SHP77 treated with DMSO at 0.1 percent for 48 hours (cell line): ENCODE data around the gene DSCAM.

Experiments used
- DNase-seq: peaks from one replicate; lab custom pipeline; 2025; lab: John Stamatoyannopoulos, UW

Gene DSCAM

GRCh38 chr21:40118527-40118926, 728.4 kb downstream of the DSCAM start:
- DNase-seq, result no peak

DNA sequence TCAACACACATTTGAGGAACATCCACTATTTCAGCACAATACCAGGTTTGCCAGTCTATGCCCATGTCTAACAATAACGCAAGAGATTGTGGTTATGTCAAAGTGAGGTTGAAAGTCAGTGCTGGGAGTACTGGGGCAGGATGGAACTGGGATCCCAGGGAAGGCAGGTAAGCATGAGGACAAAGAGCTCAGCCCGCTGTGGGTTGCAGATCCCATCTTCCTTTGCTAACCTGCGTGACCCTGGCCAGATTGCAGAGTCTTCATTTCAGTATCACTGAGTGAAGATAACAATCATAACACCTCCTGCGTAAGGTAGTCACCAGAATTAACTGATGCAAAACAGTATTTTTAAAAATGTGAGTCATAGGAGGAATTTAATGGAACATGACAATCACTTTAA, 729.7 kb downstream of the DSCAM start:
- no peak for DNase-seq

DNA sequence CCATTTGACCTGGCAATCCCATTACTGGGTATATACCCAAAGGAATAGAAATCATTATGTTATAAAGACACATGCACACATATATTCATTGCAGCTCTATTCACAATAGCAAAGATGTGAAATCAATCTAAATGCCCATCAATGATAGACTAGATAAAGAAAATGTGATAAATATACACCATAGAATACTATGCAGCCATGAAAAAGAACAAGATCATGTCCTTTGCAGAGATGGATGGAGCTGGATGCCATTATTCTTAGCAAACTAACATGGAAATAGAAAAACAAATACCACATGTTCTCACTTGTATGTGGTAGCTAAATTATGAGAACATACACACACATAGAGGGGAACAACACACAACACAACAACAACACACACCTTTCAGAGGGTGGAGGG, 731.2 kb downstream of the DSCAM start:
- no peak for DNase-seq

- no peak for DNase-seq
Observed at GRCh38 chr21:40102682-40103081, 744.3 kb downstream of the DSCAM start.

- no peak for DNase-seq
Observed at GRCh38 chr21:40099809-40100208, 747.1 kb downstream of the DSCAM start.

GRCh38 chr21:40095477-40095876, 751.5 kb downstream of the DSCAM start:
- no peak for DNase-seq

DNA sequence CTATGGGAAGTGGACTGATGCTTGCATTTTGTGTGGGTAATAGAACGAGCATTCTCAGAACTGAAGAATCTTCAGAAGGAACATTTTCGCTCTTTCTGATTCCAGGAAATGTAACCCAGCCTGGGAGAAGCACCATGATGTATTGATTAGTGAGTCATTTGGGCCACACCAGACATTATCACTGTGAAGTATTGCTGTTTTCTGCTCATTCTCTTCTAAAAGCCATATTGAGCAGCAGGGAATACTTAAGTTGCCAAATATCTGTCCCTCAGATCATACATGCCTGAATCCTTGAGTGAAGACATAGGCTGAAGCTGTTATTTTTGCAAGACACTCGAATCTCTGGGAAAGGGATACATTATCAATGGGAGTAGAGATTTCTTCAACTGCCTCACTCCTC, 766.6 kb downstream of the DSCAM start:
- no peak for DNase-seq

- DNase-seq, result no peak
Observed at GRCh38 chr21:40074710-40075109, 772.2 kb downstream of the DSCAM start.

GRCh38 chr21:40074198-40074597, 772.8 kb downstream of the DSCAM start:
- no peak for DNase-seq

DNA sequence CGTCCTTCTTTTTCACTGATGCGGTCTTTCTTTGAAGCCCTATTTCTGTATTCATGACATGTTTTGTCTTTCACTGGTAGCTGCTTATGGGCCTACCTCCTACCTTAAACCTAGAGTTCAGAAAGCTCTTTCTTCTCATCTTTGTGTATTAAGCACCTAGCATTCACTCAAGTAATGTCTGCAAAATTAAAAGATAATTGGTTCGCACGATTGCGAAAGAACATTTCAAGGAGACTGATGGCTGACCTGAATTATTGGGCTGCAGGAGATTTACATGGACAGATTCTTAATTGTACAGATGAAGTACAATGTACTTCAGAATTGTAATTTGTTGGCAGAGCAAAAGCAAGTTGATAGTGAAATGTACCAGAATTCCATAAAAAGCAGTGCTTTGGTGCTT, 773.3 kb downstream of the DSCAM start:
- DNase-seq, result no peak

DNA sequence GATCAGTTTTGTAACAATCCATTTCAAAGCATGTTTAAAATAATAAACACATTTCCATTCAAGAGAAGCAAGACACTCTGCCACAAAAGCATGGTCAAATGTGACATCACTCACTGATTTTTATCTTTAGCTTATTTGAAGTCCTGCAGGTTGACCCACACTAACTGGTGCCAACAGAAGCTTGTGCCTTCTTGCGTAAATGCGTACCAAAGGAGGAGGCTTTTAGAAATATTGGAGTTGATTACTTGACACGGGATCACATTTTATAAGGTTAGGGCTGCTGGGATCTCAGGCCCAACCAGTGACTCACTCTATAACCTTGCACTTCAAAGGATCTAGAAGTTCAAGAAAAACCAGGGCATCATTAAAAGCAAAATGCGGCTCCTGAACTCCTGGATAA, 776.1 kb downstream of the DSCAM start:
- DNase-seq, result no peak

GRCh38 chr21:40067751-40068150, 779.2 kb downstream of the DSCAM start:
- no peak for DNase-seq

GRCh38 chr21:40066221-40066620, 780.7 kb downstream of the DSCAM start:
- DNase-seq, result no peak

DNA sequence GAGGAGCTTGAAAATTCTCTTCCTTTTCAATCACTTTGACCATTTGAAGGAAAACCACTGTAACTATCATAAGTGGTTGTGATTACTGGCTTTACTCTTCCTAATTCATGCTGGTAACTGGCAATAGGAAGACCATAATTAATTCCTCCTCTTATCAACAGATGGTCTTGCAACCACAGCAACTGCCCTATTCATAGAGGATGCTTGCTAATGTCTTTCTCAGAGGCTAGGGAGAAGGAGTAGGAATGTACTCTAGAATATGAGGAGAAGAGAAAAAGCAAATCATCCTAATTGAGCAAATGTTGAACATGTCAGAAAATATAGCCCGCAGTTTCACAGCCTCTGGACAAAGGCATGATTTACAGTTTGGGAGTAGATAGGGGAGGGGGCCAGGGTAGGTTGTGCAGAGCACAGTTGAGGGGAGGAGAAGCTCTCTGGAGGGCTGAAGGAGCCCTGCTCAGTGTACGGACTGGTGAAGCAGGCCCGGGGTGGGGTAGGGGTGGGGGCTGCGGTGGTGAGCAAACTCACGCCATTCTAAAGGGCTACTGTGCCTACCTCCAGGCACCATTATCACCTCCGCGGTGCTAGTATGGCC, 786.8 kb downstream of the DSCAM start:
- no peak for DNase-seq

DNA sequence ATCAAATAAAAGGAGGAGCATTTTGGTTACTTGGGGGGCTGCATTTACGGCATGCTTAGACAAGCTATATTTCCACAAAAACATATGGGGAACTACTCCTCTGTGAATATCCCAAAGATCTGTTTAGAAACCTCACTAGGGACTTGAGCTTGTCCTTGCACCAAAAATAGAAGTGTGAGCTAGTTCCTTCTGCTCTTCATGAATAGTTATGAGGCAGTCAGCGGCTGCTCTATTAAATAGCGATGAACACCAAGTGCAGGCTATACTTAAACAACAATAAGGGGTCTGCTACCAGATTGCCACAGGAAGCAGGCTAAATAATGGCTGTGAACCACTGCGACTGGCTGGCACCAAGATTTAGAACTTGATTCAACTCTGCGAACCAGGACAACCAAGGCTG, 789.6 kb downstream of the DSCAM start:
- no peak for DNase-seq

DNA sequence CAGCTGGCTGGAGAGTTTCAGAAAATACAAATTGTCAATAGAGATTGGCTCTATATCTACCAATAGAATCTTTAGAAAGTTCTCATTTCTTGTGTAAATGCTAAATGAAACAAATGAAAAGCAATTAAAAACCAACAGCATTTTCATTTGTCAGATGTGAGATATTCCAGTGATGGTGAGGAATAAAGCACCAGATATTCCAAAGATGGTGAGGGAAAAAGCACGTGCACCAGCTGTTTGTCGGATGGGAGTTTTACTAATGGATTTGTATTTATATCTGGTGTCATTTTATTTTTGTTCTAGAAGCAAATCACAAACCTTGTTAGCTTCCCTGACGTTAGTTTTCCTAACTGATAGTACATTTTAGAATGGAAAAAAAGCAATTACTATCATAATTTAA, 790.9 kb downstream of the DSCAM start:
- no peak for DNase-seq

DNA sequence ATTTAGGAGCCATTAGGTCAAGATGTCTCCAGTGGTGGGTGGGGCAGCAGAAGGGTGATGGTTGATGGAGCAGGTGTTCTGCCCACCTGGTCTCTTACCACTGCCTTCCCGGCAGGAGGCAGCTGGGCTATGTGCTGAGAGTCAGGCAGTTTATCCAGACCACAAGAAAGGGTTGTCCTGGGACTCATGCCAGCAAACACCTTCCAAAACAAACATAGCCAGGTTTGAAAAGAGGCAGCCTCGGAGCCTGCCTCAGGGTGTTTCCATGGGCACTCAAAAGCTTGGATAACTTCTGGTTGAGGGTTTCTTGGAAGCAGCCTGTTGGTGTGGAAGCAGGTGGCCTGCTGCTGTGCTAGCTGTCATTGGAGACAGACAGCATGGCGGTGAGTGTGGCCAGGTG, 792.6 kb downstream of the DSCAM start:
- peak; percentile 96 for DNase-seq

DNA sequence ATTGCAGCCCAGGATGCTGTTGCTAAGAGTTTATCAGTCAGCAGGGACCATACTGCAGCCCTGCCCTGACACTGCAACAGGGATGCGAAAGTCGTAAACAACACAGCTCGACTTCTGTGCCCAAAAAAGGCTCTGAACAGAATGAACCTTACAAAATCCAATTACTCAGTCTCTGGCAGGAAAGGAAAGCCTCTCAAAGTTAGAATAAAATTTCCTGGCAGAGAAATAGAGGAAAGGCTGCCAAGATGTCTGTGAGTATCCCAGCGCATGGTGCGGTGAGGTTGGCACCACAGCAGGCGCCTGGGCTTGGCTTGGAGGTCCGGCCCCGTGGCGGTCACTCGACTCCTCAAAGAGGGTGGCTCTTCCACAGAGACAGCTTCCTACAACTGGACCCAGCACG, 794.0 kb downstream of the DSCAM start:
- no peak for DNase-seq

DNA sequence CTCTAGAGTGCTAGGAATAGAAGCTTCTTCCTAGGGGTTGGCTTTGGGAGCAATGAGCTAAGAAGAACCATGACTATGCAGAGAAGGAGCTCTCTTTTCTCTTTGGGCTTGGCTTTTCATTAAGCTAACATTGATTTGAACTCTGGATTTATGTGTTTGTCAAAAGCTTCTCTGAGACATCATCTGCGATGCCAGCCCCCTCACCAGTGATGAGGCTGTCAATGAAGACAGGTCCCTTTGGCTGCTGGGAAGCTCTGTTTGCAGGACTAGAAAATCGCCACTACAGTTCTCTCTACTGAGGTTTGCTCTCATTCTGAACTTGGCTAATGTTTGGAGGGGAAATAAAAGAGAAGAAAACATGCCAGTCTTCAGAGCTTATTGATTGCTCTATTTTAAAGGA, 794.7 kb downstream of the DSCAM start:
- DNase-seq, result no peak

DNA sequence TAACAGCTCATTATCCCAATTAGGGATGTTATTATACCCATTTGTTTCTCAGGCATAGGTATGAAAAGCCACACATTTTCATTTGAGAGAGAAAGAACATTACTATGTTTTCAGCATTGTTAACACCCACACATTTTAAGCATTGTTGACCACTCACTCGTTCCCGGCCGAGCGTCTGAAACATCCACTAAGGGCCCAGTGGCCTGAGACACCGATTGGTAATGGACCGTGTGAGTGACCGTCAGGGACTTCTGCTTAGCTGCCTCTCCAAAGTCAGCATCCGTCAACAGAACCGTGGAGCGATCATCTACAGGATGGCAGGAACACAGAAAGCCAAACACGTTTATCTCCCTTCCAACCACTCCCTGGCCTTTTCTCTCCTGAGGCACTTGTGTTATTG, 795.2 kb downstream of the DSCAM start:
- DNase-seq, result no peak

DNA sequence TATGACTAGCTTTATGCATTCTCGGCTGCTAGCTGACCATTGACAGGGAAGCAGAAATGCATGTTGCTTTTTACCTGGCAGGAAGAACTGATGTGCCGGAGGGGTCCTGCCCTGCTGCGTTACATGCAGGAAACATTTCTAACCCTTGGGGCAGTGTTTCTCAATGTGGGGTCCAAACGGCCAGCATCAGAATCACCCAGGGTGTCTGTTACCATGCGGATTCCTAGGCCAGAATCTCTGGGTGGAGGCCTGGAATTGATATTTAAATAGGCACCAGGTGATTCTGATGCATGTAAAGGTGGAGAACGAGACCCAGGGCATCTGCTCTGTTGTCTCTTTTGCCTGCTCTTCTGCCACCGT, 797.0 kb downstream of the DSCAM start:
- no peak for DNase-seq

- DNase-seq, result no peak
Observed at GRCh38 chr21:40049031-40049930, 797.7 kb downstream of the DSCAM start.

- DNase-seq, result no peak
Observed at GRCh38 chr21:40047993-40048730, 798.8 kb downstream of the DSCAM start.
